RWPE2 (cell line): ENCODE results near the gene CACNA1H.

Experiments
- ATAC-seq: fragments of 200-7000 bp; cut with Tn5 transposase; 3 replicates; pipeline ENCODE4 v1.9.1; 2021; ENCODE audit warnings: low read depth
- DNase-seq: peaks from one replicate; pipeline ENCODE4 v3.0.0-alpha.2; 2020; ENCODE audit warnings: low spot score
- H3K27ac ChIP-seq: fragments of 450-650 bp; 2 replicates; pipeline ENCODE4 v1.5.1; 2017; ENCODE audit warnings: mild to moderate bottlenecking; ENCODE audit not compliant: poor library complexity, severe bottlenecking
- H3K27me3 ChIP-seq: fragments of 250-450 bp; sonication (Bioruptor Pico); 2 replicates; pipeline ENCODE4 v1.5.1; 2021; ENCODE audit warnings: mild to moderate bottlenecking, moderate library complexity; ENCODE audit not compliant: insufficient read depth, poor library complexity, severe bottlenecking
- H3K36me3 ChIP-seq: fragments of 250-450 bp; sonication (Bioruptor Pico); 2 replicates; pipeline ENCODE4 v1.5.1; 2020; ENCODE audit warnings: low read depth, mild to moderate bottlenecking, moderate library complexity
- H3K4me1 ChIP-seq: fragments of 250-450 bp; sonication (Bioruptor Pico); 2 replicates; pipeline ENCODE4 v1.5.1; 2021; ENCODE audit warnings: mild to moderate bottlenecking, moderate library complexity; ENCODE audit not compliant: insufficient read depth, poor library complexity, severe bottlenecking
- H3K4me3 ChIP-seq: fragments of 250-450 bp; sonication (Bioruptor Pico); 2 replicates; pipeline ENCODE4 v1.5.1; 2021; ENCODE audit warnings: mild to moderate bottlenecking, moderate library complexity; ENCODE audit not compliant: severe bottlenecking
- H3K9me3 ChIP-seq: fragments of 250-450 bp; sonication (Bioruptor Pico); 2 replicates; pipeline ENCODE4 v1.5.1; 2021; ENCODE audit warnings: mild to moderate bottlenecking, moderate library complexity; ENCODE audit not compliant: severe bottlenecking
- TF ChIP-seq, protein P1 (sequence below): fragments of 450-650 bp; IDR thresholded peaks from one replicate; pipeline ENCODE4 v1.5.1; 2017; ENCODE audit warnings: mild to moderate bottlenecking, moderate library complexity; ENCODE audit not compliant: poor library complexity, severe bottlenecking

CACNA1H gene

DNA sequence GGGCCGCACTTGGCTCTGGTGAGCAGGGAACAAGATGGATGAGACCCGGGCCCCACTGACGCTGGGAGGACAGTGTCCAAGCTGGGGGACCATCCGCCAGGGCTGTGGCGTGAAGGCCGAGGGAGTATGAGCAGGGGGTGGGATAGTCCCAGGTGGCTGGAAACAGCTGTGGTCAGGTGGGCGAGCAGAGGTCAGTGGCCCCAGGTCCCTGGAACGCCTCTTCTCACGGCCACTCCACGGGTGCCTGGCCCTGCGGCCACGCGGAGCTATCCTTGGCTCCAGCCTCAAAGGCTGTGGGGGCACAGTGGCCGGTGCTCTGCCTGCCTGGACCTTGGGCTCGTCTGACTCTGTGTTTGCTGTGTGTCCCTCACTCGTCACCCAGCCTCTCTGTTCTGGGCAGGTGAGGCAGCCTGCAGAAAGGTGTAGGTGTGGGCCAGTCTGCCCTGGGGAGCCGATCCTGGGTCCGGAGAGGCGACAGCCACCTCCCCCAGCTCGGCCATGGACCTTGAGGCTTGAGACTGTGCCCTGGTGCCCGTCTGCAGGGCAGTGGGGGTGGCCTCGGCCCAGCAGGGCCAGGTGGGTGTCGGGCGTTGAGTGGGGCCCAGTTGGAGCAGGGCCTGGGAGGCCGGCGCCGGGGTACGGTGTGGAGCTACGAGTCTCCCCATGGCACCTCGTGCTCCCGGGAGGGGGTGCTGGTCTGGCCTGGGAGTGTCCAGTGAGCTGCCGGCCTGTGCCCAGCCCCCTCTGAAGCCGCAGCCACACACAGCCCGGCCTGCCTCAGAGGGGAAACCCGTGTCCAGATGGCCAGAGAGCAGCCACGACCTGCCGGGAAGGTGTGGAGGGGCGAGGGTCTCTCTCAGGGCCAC, 10.0 kb downstream of the CACNA1H start:
- Histone ChIP-seq H3K4me1 (no peaks in the 10 kb centered on the region), H3K36me3 (no peaks in the 10 kb centered on the region), H3K27ac (no peak overlapping the region), H3K9me3 (no peaks in the 10 kb centered on the region), H3K4me3 (no peak overlapping the region), H3K27me3 (peaks cover 39% of the 10 kb centered on the region)
- DNase-seq (no peak), ATAC-seq (no peak)
- TF ChIP-seq, protein P1, sequence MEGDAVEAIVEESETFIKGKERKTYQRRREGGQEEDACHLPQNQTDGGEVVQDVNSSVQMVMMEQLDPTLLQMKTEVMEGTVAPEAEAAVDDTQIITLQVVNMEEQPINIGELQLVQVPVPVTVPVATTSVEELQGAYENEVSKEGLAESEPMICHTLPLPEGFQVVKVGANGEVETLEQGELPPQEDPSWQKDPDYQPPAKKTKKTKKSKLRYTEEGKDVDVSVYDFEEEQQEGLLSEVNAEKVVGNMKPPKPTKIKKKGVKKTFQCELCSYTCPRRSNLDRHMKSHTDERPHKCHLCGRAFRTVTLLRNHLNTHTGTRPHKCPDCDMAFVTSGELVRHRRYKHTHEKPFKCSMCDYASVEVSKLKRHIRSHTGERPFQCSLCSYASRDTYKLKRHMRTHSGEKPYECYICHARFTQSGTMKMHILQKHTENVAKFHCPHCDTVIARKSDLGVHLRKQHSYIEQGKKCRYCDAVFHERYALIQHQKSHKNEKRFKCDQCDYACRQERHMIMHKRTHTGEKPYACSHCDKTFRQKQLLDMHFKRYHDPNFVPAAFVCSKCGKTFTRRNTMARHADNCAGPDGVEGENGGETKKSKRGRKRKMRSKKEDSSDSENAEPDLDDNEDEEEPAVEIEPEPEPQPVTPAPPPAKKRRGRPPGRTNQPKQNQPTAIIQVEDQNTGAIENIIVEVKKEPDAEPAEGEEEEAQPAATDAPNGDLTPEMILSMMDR = no peak

DNA sequence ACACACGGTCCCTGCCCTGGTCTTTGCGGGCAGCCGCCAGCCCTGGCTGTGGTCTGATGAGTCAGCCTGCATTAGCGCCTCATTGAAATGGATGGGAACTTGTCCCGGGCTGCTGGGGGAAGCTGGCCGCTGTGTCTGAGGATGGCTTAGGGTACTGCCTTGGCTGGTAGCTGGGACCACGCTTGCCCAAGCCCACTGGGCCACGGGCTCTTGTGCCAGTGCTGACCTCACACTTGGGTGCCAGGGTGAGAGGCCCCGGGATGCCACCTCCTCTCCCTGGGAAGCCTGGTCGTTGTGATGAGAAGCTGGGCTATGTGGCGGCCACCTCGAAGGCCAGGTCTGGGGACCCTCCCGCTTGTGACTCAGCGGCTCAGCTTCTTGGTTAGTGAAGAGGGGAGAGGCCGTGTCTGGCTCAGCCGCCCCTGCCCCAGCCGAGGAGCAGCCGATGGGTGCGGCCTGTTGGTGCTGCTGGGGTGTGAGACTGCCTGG, 10.7 kb downstream of the CACNA1H start:
- TF ChIP-seq, protein P1 = no peak
- no peak overlapping the region for H3K27ac ChIP-seq
- no peak overlapping the region for H3K4me3 ChIP-seq
- H3K36me3 ChIP-seq = no peaks in the 10 kb centered on the region
- peaks cover 39% of the 10 kb centered on the region for H3K27me3 ChIP-seq
- H3K9me3 ChIP-seq = no peaks in the 10 kb centered on the region
- no peak for DNase-seq
- ATAC-seq = peak; percentile 30; the same call in 1 of the 3 replicates
- H3K4me1 ChIP-seq = no peaks in the 10 kb centered on the region

DNA sequence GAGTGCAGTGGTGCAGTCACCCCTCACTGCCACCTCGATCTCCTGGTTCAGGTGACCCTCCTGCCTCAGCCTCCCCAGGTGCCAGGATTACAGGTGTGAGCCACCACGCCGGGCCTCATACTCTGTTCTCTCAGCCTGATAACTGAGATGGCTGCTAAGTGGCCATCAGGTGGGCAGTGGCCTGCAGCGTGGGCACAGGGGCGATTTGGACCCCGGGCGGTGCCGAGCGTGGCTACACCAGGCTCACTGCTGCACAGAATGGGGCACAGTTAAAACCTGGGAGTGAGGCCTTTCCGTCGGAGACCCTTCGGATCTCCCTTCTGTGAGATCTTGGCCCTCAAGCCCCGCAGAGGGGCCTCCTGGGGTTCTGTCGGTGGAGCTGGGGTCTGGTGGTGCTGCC, 11.5 kb downstream of the CACNA1H start:
- H3K27ac ChIP-seq = no peak overlapping the region

DNA sequence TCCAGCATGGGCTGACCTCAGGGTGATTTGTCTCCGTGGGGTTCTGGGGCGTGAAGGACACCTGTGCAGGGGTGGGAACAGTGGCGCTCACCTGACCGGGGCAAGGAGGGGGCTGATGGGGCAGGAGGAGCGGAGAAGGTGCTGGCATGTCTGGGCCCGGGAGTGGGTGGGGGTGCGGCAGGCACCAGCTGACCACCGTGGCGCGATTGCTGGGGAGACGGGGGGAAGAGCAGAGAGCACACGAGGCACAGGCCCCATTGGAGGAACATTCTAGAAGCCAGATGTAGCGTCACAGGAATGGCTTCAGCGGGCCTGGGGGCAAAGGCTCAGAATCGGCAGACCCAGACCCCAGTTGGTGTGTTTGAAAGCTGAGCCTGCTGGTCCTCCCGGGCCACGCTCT, 12.1 kb downstream of the CACNA1H start:
- peaks cover 32% of the 10 kb centered on the region for H3K27me3 ChIP-seq
- TF ChIP-seq, protein P1 = no peak
- H3K4me3 ChIP-seq = no peak overlapping the region
- ATAC-seq (no peak), DNase-seq (no peak)
- no peaks in the 10 kb centered on the region for H3K36me3 ChIP-seq
- no peaks in the 10 kb centered on the region for H3K4me1 ChIP-seq
- H3K27ac ChIP-seq = no peak overlapping the region
- H3K9me3 ChIP-seq = no peaks in the 10 kb centered on the region

More for the DNA sequence above, 11.5 kb downstream of the CACNA1H start:
- ATAC-seq (no peak), DNase-seq (no peak)
- H3K4me1 ChIP-seq = no peaks in the 10 kb centered on the region
- H3K4me3 ChIP-seq = no peak overlapping the region
- H3K36me3 ChIP-seq = no peaks in the 10 kb centered on the region
- TF ChIP-seq, protein P1 = no peak
- H3K27me3 ChIP-seq = peaks cover 34% of the 10 kb centered on the region
- no peaks in the 10 kb centered on the region for H3K9me3 ChIP-seq

DNA sequence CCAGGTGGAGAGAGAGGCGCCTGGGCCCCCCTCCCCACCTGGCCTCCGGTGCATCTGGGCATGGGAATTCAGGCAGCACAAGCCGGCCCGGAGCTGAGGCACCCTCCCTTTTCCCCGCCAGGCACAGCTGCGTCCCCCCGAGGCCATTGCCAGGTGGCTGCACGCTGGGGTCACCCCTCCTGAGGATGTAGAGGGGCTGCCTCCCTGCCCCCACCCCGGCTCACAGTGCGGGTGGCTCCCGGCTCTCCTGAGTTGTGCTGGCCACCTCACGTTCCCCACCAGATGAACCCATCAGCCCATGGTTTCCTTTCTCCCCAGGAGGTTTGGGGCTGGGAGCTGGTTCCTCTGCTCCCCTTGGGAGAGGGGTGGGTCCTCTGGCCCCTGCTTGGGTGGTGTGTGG, 12.6 kb downstream of the CACNA1H start:
- H3K4me3 ChIP-seq = no peak overlapping the region
- no peaks in the 10 kb centered on the region for H3K36me3 ChIP-seq
- peaks cover 32% of the 10 kb centered on the region for H3K27me3 ChIP-seq
- H3K27ac ChIP-seq = no peak overlapping the region
- TF ChIP-seq, protein P1 = no peak
- DNase-seq = no peak
- no peaks in the 10 kb centered on the region for H3K4me1 ChIP-seq
- no peaks in the 10 kb centered on the region for H3K9me3 ChIP-seq
- ATAC-seq = no peak
